Central memory CD8-positive, alpha-beta T cell (primary cell): ENCODE results near the gene SPRR2F.
"Not testable (repeated sequence)": the region's sequence is repeated elsewhere in the genome, so short reads cannot be mapped to it uniquely, and the experiment has no call there.

Source experiments
- ATAC-seq: fragments of 150-1000 bp; cut with Tn5 transposase; replicated peaks from 2 replicates; pipeline ENCODE4 v1.10.0; 2022; ENCODE audit warnings: mild to moderate bottlenecking, moderate FRiP score, moderate number of reproducible peaks; ENCODE audit not compliant: poor library complexity, severe bottlenecking; ENCODE audit errors: extremely low read depth
- DNase-seq, 2 donors: peaks; one replicate each; pipeline ENCODE4 v3.0.0; 2021; ENCODE audit warnings: low spot score in 2 of 2
- H3K27ac Mint-ChIP-seq: one replicate; pipeline ENCODE4 v1.8.0; 2022; ENCODE audit warnings: low read depth, mild to moderate bottlenecking, moderate library complexity, mixed read lengths
- H3K27me3 Mint-ChIP-seq: one replicate; pipeline ENCODE4 v1.8.0; 2022; ENCODE audit warnings: mixed read lengths
- H3K36me3 Mint-ChIP-seq: one replicate; pipeline ENCODE4 v1.8.0; 2022; ENCODE audit warnings: mild to moderate bottlenecking, moderate library complexity, mixed read lengths; ENCODE audit not compliant: insufficient read depth
- H3K4me1 Mint-ChIP-seq: one replicate; pipeline ENCODE4 v1.8.0; 2022; ENCODE audit warnings: mixed read lengths
- H3K4me3 Mint-ChIP-seq: one replicate; pipeline ENCODE4 v1.8.0; 2022; ENCODE audit warnings: mild to moderate bottlenecking, moderate library complexity, mixed read lengths
- H3K9me3 Mint-ChIP-seq: one replicate; pipeline ENCODE4 v1.8.0; 2022; ENCODE audit warnings: mixed read lengths

Gene SPRR2F

GRCh38 chr1:153120945-153121344, 7.6 kb upstream of the SPRR2F start:
- Mint-ChIP-seq H3K9me3 (peaks cover 12% of the 10 kb centered on the region), H3K4me3 (no peak overlapping the region), H3K27ac (no peak overlapping the region), H3K27me3 (peaks cover 55% of the 10 kb centered on the region), H3K4me1 (no peaks in the 10 kb centered on the region), H3K36me3 (peaks cover 2% of the 10 kb centered on the region)
- ATAC-seq: no peak
- DNase-seq: no peak

- Mint-ChIP-seq H3K4me1 (no peaks in the 10 kb centered on the region), H3K27me3 (peaks cover 69% of the 10 kb centered on the region), H3K9me3 (peaks cover under 1% of the 10 kb centered on the region), H3K4me3 (no peak overlapping the region), H3K36me3 (peaks cover 2% of the 10 kb centered on the region), H3K27ac (no peak overlapping the region)
- DNase-seq: no peak
- ATAC-seq: no peak
Observed at GRCh38 chr1:153119491-153119971, 6.2 kb upstream of the SPRR2F start.

DNA sequence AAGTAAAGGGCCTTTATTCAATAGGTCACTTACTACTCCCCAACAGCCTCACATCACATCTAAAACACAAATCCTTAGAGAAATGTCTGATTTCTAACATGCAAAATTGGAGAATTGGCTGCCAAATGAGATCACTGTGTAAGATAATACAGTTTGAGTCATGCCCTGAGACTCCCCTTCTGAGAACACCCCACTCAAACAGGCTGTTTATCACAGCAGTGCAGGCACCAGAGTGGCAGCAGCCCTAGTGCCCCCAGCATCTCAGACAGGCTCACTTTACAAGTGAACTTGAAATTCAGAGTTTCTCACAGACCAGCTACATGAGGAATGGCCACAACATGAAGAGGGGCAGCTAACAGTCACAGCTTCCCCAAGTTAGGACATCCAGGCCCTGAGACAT, 1.9 kb upstream of the SPRR2F start:
- ATAC-seq, H3K4me1 Mint-ChIP-seq, H3K4me3 Mint-ChIP-seq, H3K36me3 Mint-ChIP-seq, H3K27ac Mint-ChIP-seq, H3K9me3 Mint-ChIP-seq, DNase-seq: not testable (repeated sequence)
- H3K27me3 Mint-ChIP-seq: peaks cover 82% of the 10 kb centered on the region

DNA sequence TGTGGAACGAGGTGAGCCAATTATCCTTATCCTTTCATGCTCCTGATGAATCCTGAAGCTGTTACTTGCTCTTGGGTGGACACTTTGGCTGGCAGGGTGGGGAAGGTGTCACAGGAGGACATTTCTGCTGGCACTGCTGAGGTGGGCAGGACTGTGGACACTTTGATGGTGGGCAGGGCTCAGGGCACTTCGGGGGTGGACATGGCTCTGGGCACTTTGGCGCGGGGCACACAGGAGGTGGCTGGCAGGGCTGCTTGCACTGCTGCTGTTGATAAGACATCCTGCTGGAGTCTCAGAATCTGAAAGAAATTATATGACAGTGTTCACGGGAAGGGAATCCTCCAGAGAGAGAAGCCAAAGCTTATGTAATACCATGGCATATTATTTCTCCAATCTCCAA, 862 bp downstream of the SPRR2F start:
- not testable (repeated sequence) for H3K9me3 Mint-ChIP-seq, H3K36me3 Mint-ChIP-seq, H3K4me3 Mint-ChIP-seq, ATAC-seq, H3K4me1 Mint-ChIP-seq, DNase-seq, H3K27ac Mint-ChIP-seq
- H3K27me3 Mint-ChIP-seq: peaks cover 65% of the 10 kb centered on the region

- no peaks in the 10 kb centered on the region for H3K9me3 Mint-ChIP-seq
- DNase-seq (no peak), ATAC-seq (no peak)
- H3K4me1 Mint-ChIP-seq: no peaks in the 10 kb centered on the region
- peaks cover 79% of the 10 kb centered on the region for H3K27me3 Mint-ChIP-seq
- no peaks in the 10 kb centered on the region for H3K36me3 Mint-ChIP-seq
- no peak overlapping the region for H3K4me3 Mint-ChIP-seq
- no peak overlapping the region for H3K27ac Mint-ChIP-seq
Observed at GRCh38 chr1:153100245-153100644, 13.1 kb downstream of the SPRR2F start.

- Mint-ChIP-seq H3K27me3 (peaks cover 79% of the 10 kb centered on the region), H3K9me3 (no peaks in the 10 kb centered on the region), H3K27ac (no peak overlapping the region), H3K4me3 (no peak overlapping the region), H3K4me1 (no peaks in the 10 kb centered on the region), H3K36me3 (no peaks in the 10 kb centered on the region)
- no peak for DNase-seq
- ATAC-seq: no peak
Observed at GRCh38 chr1:153099461-153100045, 13.8 kb downstream of the SPRR2F start.

DNA sequence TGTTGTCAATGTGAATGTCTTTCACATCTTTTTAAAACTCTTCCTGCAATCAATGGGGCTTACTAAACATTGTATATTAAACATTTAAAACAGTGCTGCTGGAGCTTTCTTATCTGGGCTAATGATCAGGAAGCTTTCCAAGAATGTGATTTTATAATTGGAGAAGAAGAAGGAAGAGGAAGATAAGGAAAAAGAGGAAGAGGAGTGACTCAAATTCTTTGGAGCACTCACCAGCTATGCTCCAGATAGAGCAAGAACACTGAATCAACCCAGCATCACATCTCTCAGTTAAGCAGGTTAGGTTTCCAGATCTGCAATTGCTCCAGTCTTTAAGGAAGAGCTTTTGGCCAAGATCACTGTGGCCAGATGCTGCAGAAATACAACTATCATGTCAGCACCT, 17.6 kb downstream of the SPRR2F start:
- H3K4me3 Mint-ChIP-seq: no peak overlapping the region
- H3K9me3 Mint-ChIP-seq: no peaks in the 10 kb centered on the region
- DNase-seq (no peak), ATAC-seq (no peak)
- H3K27me3 Mint-ChIP-seq: peaks cover 60% of the 10 kb centered on the region
- no peak overlapping the region for H3K27ac Mint-ChIP-seq
- no peaks in the 10 kb centered on the region for H3K36me3 Mint-ChIP-seq
- no peaks in the 10 kb centered on the region for H3K4me1 Mint-ChIP-seq

DNA sequence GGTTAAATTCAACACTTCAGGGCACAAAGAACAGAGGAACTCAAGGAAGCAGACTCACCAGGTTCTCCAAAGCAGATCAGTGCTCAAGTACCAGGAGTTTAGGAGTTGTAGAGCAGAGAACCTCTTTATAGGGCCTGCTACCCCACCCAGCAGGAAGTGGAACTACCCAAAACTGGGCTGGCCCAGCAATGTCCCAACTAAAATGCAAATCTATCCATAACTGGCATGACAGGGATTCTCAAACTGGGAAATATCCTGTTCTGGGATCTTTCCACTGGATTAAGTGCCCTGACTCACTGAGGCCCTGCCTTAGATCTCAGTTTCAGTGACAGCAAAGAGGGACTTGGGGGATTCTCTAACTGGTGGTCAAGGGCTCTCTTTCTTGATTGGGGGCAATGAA, 18.9 kb downstream of the SPRR2F start, which contains the start of gene SPRR2E:
Gene SPRR2E, minus strand, starts transcription at position 101 of the 400 bp plus-strand sequence. CDS start 775 bp downstream, outside the sequence.
- Mint-ChIP-seq H3K4me3 (no peak within 1 kb of the TSS), H3K4me1 (no peaks in the 10 kb centered on the region), H3K9me3 (no peaks in the 10 kb centered on the region), H3K27me3 (peaks cover 66% of the 10 kb centered on the region), H3K36me3 (no peaks in the 10 kb centered on the region), H3K27ac (no peak within 1 kb of the TSS)
- ATAC-seq (no peak), DNase-seq (no peak)

DNA sequence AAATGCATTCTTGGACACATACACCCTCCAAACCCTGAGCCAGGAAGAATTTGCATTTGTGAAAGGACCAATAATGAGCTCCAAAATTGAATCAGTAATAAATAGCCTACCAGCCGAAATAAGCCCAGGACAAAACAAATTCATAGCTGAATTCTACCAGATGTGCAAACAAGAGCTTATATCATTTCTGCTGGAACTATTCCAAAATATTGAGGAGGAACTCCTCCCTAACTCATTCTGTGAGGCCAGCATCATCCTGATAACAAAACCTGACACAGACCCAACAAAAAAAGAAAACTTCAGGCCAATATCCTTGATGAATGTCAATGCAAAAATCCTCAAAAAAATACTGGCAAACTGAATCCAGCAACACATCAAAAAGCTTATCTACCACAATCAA, 25.7 kb downstream of the SPRR2F start:
- Mint-ChIP-seq H3K27ac (no peak overlapping the region), H3K36me3 (no peaks in the 10 kb centered on the region), H3K9me3 (no peaks in the 10 kb centered on the region), H3K4me1 (no peaks in the 10 kb centered on the region), H3K27me3 (peaks cover 70% of the 10 kb centered on the region), H3K4me3 (no peak overlapping the region)
- ATAC-seq (no peak), DNase-seq (no peak)

- DNase-seq: no peak
- Mint-ChIP-seq H3K27ac (no peak overlapping the region), H3K4me1 (no peaks in the 10 kb centered on the region), H3K27me3 (peaks cover 58% of the 10 kb centered on the region), H3K36me3 (no peaks in the 10 kb centered on the region), H3K4me3 (no peak overlapping the region), H3K9me3 (peaks cover 6% of the 10 kb centered on the region)
- no peak for ATAC-seq
Observed at GRCh38 chr1:153081736-153082135, 31.6 kb downstream of the SPRR2F start.

DNA sequence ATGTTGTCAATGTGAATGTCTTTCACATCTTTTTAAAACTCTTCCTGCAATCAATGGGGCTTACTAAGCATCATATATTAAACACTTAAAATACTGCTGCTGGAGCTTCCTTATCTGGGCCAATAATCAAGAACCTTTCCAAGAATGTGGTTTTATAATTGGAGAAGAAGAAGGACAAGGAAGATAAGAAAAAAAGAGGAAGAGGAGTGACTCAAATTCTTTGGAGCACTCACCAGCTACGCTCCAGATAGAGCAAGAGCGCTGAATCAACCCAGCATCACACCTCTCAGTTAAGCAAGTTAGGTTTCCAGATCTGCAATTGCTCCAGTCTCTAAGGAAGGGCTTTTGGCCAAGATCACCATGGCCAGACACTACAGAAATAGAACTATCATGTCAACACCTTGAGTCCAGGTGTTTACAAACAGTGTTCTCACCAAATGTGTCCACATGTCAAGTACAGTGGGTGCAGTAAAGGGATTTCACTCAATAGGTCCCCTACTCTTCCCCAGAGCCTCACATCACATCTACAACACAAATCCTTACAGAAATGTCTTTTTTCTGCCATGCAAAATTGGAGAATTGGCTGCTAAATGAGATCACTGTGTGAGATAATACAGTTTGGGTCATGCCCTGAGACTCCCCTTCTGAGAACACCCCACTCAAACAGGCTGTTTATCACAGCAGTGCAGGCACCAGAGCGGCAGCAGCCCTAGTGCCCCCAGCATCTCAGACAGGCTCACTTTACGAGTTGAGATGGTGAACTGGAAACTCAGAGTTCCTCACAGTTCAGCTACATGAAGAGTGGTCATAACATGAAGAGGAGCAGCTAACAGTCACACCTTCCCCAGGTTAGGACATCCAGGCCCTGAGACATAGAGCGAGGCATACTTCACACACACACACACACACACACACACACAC, 40.2 kb downstream of the SPRR2F start:
- H3K27ac Mint-ChIP-seq: no peak overlapping the region

GRCh38 chr1:153071511-153071910, 41.8 kb downstream of the SPRR2F start, which contains the start of gene SPRR2B:
SPRR2B (minus strand) TSS chr1:153071611; CDS start chr1:153070839, 772 bp downstream.
- Mint-ChIP-seq H3K36me3 (no peaks in the 10 kb centered on the region), H3K27ac (no peak within 1 kb of the TSS), H3K4me1 (no peaks in the 10 kb centered on the region), H3K27me3 (peaks cover 36% of the 10 kb centered on the region), H3K9me3 (no peaks in the 10 kb centered on the region), H3K4me3 (no peak within 1 kb of the TSS)
- ATAC-seq (no peak), DNase-seq (no peak)

More for the DNA sequence above, 40.2 kb downstream of the SPRR2F start:
- Mint-ChIP-seq H3K4me1 (no peaks in the 10 kb centered on the region), H3K27me3 (peaks cover 28% of the 10 kb centered on the region), H3K36me3 (no peaks in the 10 kb centered on the region), H3K9me3 (no peaks in the 10 kb centered on the region), H3K4me3 (no peak overlapping the region)
- DNase-seq: no peak
- ATAC-seq: no peak

- Mint-ChIP-seq H3K27me3 (peaks cover 47% of the 10 kb centered on the region), H3K4me1 (no peaks in the 10 kb centered on the region)
- no peak for ATAC-seq
Observed at GRCh38 chr1:153070243-153070642, 43.1 kb downstream of the SPRR2F start.

More at GRCh38 chr1:153070243-153070642, 43.1 kb downstream of the SPRR2F start:
- Mint-ChIP-seq H3K27ac (no peak overlapping the region), H3K4me3 (no peak overlapping the region), H3K36me3 (no peaks in the 10 kb centered on the region), H3K9me3 (no peaks in the 10 kb centered on the region)
- no peak for DNase-seq
